ENCODE results near the gene ABCA10.
"Not testable (repeated sequence)": the region's sequence is repeated elsewhere in the genome, so short reads cannot be mapped to it uniquely, and the experiment has no call there.

Gene ABCA10, protein sequence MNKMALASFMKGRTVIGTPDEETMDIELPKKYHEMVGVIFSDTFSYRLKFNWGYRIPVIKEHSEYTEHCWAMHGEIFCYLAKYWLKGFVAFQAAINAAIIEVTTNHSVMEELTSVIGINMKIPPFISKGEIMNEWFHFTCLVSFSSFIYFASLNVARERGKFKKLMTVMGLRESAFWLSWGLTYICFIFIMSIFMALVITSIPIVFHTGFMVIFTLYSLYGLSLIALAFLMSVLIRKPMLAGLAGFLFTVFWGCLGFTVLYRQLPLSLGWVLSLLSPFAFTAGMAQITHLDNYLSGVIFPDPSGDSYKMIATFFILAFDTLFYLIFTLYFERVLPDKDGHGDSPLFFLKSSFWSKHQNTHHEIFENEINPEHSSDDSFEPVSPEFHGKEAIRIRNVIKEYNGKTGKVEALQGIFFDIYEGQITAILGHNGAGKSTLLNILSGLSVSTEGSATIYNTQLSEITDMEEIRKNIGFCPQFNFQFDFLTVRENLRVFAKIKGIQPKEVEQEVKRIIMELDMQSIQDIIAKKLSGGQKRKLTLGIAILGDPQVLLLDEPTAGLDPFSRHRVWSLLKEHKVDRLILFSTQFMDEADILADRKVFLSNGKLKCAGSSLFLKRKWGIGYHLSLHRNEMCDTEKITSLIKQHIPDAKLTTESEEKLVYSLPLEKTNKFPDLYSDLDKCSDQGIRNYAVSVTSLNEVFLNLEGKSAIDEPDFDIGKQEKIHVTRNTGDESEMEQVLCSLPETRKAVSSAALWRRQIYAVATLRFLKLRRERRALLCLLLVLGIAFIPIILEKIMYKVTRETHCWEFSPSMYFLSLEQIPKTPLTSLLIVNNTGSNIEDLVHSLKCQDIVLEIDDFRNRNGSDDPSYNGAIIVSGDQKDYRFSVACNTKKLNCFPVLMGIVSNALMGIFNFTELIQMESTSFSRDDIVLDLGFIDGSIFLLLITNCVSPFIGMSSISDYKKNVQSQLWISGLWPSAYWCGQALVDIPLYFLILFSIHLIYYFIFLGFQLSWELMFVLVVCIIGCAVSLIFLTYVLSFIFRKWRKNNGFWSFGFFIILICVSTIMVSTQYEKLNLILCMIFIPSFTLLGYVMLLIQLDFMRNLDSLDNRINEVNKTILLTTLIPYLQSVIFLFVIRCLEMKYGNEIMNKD (N-terminal part only)

DNA sequence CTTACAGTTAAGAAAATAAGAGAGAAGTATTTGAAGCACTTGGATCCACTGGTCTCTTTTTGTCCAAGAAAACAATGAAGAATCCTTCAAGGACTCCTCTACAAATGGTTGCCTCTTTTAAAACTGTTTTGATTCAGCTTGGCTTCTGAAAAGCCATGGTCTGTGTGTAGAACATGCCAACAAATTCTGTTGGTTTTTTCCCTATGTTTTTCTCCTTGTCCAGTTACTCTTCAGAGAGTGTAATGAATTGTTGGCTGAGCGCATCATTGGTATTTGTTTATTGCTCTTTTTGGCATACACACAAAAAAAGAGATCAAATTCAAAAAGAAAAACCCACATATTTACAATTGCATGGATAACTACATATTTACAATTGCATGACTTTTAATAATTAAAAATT lies at the start of gene ABCA10:
Gene ABCA10, minus strand, starts transcription at position 249 of the 400 bp plus-strand sequence. CDS start 3,466 bp downstream, outside the sequence.
- H3K27ac ChIP-seq, result no peak within 1 kb of the TSS

DNA sequence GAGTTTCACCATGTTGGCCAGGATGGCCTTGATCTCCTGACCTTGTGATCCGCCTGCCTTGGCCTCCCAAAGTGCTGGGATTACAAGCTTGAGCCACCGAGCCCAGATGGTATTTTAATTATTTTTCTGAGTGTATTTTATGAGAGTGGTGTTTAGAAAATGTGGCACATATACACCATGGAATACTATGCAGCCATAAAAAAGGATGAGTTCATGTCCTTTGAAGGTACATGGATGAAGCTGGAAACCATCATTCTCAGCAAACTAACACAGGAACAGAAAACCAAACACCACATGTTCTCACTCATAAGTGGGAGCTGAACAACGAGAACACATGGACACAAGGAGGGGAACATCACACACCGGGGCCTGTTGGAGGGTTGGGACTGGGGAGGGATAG lies 47.7 kb upstream of the ABCA10 start:
- H3K27ac ChIP-seq; DNase-seq (ENCODE audit: low read depth, low spot score): not testable (repeated sequence)

More for the DNA sequence above, at the start of gene ABCA10:
- DNase-seq (ENCODE audit: low read depth, low spot score), result no peak

DNA sequence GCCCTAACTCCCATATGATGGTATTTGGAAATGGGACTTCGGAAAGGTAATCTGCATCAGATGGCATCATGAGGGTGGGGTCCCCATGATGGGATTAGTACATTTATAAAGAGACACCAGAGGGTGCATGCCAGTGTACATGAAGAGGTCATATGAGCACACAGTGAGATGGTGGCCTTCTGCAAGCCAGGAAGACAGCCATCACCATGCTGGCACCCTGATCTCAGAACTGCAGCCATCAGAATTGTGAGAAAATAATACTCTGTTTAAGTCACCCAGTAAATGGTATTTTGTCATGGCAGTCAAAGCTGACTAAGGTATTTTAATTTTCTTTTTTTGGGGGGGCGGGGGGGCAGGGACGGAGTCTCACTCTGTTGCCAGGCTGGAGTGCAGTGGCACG lies 47.1 kb upstream of the ABCA10 start:
- no peak overlapping the region for H3K27ac ChIP-seq
- DNase-seq (ENCODE audit: low read depth, low spot score), result no peak

DNA sequence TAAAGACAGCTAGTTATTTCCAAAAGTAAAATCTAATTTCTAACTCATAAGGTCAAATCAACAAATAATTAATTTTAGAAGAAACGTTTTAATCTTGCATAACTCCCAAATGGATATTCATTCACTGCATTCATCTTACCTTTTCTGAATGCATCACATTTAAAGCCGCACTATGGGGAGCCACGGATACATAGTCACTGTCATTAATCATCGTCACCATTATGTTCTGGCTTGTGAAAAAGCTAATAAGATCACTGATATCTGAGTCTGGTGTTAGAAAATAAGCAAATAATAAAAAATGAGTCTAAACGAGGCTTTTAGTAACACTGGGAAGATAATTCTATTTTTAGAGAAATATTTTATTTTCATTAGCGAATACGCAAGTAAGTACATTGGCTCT lies 42.4 kb upstream of the ABCA10 start:
- no peak for DNase-seq (ENCODE audit: low read depth, low spot score)
- no peak overlapping the region for H3K27ac ChIP-seq

DNA sequence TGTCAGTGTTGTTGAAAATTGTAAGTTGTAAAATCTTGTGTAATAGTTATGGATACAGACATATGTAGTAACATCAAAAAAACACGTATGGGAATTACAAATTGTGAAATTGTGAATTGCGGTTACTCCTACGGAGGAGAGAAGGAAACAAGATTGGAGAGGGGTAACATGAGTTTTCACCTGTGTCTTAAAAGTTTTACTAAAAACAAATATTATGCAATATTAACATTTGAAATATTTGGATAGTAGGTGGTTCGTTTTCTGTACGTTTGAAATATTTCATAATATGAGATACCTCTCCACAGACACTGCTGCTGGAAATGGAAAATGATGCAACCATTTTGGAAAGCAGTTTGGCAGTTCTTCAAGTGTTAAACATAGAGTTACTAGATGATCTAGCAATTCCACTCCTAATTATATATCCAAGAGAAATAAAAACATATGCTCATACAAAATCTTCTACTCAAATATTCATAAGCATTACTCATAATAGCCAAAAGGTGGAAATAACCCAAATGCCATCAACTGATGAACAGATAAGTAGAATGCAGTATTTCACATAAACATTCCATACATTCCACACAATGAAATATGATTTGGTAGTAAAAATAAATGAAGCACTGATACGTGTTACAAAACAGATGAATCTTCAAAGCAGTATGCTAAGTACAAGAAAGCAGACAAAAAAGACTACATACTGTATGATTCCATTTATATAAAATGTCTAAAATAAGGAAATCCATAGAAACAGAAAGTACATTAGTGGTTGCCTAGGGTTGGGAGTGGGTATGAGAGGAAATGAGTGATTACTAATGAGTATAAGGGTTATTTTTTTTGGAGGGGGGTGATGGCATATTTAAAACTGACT lies 40.7 kb upstream of the ABCA10 start:
- peak overlapping the region; percentile 30 for H3K27ac ChIP-seq
- no peak for DNase-seq (ENCODE audit: low read depth, low spot score)

DNA sequence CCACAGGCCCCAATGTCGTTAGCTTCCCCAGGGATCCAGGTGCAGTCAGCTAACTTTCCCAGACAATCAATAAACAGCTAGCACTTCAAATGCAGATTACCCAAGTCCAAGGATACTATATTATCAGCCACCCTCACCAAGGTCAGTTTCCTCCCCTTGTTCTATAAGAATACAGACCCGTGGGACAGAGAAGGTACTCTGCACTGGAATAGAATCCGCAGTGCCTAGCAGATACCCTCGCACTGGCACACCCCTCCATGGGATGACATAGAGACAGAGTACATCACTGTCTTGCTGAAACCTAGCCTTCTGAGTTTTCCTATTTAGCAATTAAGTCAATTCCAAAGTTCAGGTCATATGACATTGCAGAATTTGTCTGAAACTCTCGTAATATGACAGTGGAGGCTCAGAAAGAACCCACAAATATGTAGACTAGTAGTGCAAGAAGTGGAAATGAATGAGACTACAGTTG lies 40.0 kb upstream of the ABCA10 start:
- H3K27ac ChIP-seq, result no peak overlapping the region
- DNase-seq (ENCODE audit: low read depth, low spot score), result no peak

DNA sequence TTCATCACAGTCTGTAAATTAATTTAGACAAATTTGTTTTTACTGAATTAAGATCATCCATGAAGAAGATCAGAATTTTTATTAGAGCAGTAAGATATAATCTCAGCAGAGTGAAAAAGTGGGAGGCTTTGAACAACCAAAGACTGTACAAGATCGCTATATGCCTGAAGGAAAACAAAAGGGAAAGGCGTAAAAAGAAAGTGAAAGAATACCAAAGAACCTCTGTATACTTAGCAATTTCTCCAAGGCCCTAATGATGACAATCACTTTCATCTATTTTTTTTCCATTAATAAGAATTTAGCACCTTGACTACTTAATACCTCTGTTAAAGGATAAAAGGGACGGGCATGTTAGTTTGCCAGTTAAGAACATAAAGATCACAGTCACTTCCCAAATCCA lies 38.6 kb upstream of the ABCA10 start:
- no peak for DNase-seq (ENCODE audit: low read depth, low spot score)
- no peak overlapping the region for H3K27ac ChIP-seq

DNA sequence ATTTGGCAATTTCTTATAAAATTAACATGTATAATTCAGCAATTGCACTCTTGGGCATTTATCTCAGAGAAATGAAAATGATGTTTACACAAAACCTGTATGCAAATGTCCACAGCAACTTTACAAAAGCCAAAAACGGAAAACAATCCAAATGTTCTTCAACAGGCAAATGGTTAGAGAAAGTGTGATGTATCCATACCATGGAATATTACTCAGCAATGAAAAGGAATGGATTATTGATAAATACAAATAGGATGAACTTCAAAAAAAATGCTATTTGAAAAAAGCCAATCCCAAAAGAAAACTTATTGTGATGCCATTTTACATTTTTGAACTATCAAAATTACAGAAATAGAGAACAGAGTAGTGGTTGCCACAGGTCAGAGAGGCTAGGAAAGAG lies 37.2 kb upstream of the ABCA10 start:
- no peak for DNase-seq (ENCODE audit: low read depth, low spot score)
- no peak overlapping the region for H3K27ac ChIP-seq

DNA sequence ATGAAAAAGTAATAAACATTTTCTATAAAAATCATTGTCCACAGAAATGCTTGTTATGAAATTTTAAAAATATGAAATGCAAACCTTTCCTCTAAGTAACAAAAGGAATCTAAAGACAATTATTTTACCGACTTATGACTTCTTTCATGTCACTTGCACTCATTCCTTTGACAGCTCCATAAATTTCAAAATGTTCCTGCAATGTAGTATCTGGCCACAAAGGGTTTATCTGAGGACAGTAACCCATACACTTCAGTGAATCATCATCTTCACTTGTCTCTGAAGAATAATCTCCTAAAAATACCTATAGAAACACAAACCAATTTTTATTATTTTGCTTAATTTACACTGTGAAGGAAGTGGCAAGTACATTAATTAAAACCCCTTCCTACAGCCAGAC lies 25.6 kb upstream of the ABCA10 start:
- H3K27ac ChIP-seq, result no peak overlapping the region
- no peak for DNase-seq (ENCODE audit: low read depth, low spot score)

DNA sequence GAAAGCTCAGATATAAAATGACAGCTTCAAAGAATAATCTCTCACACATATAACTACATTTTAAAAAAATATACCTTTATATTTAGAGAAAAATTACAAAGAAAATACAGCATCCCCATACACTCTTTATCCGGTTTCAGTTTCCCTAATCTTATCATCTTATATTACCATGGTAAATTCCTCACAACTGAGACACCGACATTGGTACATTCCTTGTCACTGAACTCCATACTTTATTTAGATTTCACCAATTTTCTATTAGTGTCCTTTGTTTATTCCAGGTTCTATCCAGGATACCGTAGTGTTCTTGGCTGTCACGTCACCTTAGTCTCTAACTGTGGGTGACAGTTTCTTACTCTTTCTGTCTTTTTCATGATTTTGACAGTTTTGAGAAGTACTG lies 22.0 kb upstream of the ABCA10 start:
- no peak for DNase-seq (ENCODE audit: low read depth, low spot score)
- H3K27ac ChIP-seq, result no peak overlapping the region

DNA sequence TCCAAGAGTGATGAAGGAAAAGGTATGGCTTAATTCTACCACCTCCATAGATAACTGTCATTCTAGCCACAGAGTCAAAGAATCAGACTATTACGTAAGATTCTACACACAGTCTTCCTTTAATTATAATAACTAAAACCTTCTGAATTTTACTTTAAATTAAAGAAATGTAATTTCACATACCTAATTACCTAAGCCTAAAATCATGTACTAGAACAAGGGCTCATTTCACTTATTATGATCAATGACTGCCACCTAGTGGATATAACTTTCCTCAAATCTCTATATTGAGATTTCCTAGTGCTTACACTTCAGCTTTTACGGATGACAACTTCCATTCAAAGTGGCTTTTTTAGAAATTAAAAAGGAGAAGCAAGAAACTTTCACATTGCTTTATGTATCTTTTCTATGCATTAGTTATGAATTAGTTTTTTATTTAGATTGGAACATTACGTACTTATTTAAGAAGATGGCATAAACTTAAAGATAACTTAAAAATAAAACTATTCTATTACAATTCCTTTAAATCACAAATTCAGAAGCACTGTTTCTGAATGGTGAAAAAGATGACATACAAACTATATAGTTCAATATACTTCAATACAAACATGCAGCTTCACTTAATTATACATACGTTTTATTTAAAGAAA lies 18.2 kb upstream of the ABCA10 start:
- H3K27ac ChIP-seq, result no peak overlapping the region
- DNase-seq (ENCODE audit: low read depth, low spot score), result no peak

DNA sequence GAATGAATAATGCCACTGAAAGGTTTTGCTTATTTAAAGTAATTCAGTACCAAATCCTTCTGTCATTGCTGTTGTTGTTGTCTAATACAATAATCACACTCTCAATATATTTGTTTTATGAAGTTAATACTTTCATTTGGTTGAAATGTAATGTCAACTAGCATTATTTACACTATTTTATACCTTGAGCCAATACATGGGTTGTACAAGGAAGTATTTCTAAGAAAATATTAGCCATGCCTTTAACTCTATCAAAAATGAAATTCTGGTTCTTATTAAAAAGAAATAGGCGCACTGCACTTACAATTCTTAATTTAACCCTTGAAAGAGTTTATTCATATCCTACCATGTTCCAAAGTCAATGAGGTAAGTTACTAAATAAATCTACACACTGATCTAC lies 17.6 kb upstream of the ABCA10 start:
- DNase-seq (ENCODE audit: low read depth, low spot score), result no peak
- no peak overlapping the region for H3K27ac ChIP-seq

DNA sequence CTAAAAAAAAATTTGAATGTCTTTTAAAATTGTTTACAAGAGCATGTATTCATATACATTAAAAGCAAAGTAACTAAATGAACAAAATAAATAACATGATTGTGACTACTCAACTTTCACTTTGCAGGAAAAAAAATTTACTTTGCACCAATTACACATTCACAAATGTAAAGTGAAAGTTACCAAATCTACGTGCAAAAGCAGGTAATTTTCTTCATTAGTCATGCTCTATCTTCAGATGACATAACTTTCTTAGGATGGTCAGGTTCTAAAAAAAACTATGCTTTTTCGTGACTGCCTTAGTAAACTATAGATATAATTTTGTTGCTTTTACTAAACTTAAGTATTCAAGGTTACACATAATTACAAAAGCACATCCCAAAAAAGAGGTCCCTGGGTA lies 17.0 kb upstream of the ABCA10 start:
- no peak overlapping the region for H3K27ac ChIP-seq

DNA sequence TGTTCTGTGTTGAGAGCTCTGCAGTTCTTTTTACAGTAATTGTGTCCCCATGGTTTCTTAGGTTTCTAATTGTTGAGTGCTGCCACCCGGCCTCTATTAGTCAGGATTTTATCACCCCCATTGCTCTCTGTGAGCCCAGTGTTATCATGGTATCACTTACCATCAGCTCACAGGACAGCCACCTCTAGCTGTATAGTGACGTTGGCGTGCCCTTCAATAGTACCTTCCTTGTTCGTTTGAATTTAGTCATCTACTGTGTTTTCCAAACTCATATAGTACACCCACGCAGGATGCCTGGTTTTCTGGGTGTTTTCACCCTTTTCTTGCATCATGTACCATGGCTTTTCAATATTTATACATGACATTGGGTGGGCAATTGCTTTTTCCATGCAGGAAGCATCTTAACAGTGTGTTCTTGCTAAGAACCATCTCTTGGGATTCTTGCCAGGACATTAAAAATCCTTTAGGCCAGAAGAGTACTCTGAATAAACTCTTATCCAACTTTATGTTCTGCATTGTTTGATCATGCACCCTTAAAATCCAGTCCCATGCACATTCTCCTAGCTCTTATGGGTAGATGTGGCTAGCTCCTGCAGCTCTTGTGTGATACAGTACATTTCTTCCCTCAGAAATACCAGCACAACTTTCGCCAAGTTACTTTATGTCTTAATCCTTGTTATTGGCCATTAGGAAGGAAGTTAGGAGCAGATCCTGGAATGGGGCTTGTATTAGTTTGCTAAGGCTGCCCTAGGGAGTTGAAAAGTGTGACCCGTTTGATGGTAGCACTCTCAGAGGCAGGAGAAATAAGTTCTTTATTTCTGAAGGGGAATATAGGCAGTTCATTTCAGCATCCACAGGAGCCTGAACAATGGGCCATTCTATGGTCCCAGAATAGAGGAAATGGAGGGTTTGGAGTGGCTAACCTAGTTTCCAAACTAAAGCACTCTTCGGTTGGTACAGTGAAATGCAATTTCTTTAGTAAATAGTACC lies 11.3 kb upstream of the ABCA10 start:
- H3K27ac ChIP-seq, result no peak overlapping the region
- DNase-seq (ENCODE audit: low read depth, low spot score), result no peak

More for the DNA sequence above, 17.0 kb upstream of the ABCA10 start:
- no peak for DNase-seq (ENCODE audit: low read depth, low spot score)

DNA sequence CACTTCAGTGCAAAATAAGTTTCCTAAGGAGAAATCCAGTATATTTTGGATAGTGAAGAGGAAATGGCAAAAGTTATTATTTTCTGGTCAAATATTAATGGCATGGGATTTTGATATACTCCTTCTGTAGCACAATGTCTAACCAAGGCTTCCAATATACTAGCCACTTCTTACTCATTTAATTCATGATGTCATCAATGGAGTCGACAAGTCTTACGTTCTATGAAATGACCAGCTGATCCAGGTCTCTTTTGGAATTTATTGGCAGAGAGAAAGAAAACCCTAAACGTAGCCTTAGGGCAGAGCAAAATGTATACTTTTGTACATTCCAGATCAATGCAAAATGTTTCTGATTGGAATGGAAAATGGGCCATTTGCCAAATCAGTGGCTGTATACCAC lies 8.3 kb upstream of the ABCA10 start:
- H3K27ac ChIP-seq, result no peak overlapping the region
- DNase-seq (ENCODE audit: low read depth, low spot score), result no peak

DNA sequence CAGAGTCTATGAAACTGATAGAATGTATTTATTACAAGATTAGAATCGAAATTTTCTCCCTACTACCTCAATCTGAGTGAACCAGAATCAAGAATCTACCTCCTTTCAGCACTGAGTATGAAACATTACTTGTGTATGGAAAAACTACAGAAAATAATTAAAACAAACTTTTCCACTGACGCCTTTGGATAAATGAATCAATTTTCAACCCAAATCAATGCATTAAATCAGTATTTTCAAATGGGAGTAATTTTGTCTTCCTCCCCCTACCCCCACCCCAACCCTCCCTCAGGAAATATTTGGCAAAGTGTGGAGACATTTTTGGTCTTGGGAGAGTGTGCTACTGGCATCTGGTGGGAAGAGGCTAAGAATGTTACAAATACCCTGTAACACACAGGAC lies 7.8 kb upstream of the ABCA10 start:
- H3K27ac ChIP-seq, result no peak overlapping the region
- no peak for DNase-seq (ENCODE audit: low read depth, low spot score)

DNA sequence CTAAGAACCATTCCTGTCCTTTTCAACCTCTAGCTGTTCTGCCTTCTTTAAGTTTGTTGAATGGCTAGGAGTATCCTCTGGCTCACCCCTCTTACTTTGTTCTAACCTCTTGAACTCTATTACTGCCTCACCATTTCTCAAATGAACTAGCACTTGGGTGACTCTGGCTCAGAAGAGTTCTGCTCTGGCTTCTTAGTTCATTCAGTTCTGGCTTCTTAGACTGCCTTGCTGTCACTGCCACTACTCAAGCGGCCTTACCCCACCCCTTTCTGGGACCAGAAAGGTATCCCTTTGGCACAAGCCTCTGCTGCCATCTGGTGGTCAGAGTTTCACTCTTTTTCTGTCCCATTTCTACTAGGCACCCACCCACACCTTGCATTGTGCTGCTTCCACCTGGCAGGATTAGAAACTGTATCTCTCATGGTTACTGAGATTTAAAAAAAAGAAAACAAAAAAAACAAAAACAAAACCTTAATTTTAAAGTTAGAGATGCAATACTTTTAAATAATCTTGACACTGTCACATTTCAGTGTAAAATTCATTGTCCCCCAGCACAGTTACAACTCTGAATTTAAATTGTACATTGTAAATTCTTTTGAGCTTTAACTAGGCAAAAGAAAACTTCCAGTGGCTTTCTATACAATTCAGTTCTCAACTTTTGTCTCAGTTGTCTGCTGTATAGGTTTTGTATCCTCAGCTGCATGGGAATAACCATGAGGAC lies 6.9 kb upstream of the ABCA10 start:
- H3K27ac ChIP-seq, result no peak overlapping the region
- peak; percentile 14 for DNase-seq (ENCODE audit: low read depth, low spot score)

Data from epithelial cell of prostate (primary cell).